Astrocyte of the cerebellum (primary cell): Measurements from ENCODE around the gene GCLC.

ENCODE experiments used
- DNase-seq: peaks from one replicate; pipeline ENCODE4 v3.0.0-alpha.2; 2011; ENCODE audit warnings: low read depth
- H3K4me3 ChIP-seq: 2 replicates; pipeline ENCODE4 v1.5.1; 2011; ENCODE audit warnings: mild to moderate bottlenecking, low read depth, low read length, moderate library complexity
- in situ Hi-C: cut with HindIII; loops from 2 replicates; pipeline ENCODE4 v1.10.0; 2017; ENCODE audit warnings: low sequenced_read_pairs
- TF ChIP-seq, protein P1 (sequence below): IDR thresholded peaks from 2 replicates; pipeline ENCODE4 v1.5.1; 2012; ENCODE audit warnings: low read length, low read depth, moderate library complexity, mild to moderate bottlenecking; ENCODE audit errors: missing control alignments

The GCLC gene

DNA sequence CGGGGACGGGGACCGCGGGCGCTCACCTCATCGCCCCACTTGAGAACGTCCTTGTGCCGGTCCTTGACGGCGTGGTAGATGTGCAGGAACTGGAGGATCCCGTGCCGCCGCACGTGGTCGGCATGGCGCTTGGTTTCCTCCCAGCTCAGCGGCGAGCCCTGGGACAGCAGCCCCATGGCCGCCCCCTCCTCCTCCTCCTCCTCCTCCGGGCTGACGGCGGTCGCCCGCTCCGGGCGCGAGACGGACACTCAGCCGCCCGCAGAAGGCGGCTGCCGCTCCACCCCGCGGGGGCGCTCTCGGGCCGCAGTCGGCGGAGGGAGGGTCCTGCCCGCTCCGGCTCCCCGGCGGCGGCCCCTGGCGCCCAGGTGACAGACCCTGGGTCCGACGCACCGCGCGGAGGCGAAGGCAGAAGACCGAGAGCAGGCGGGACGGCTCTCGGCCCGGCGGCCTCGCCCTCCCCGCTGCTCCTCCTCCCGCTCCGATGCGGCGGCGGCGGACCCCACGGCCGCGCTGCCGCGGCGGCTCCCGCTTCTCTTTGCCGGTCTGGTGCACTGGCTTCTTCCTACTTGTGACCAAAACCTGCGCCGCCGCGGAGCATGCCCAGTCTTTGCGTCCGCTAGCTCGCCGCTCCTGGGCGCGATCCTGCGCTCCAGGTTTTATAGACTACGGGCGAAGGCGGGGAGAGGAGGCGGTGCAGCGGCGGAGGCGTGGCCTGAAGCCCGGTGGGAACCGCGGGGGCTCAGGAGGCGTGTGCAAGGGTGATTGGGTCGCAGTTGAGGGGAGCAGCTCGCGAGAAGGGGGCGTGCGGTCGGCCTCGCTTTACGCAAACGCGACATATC is at the start of gene GCLC:
Gene GCLC, minus strand, starts transcription at position 632 of the 839 bp plus-strand sequence. Its CDS starts 456 bp downstream, at position 176.
- in situ Hi-C loops, result no loop called here
- peak; percentile 88 for DNase-seq
- H3K4me3 ChIP-seq, result peak within 1 kb of the TSS; percentile 73
- TF ChIP-seq, protein P1, sequence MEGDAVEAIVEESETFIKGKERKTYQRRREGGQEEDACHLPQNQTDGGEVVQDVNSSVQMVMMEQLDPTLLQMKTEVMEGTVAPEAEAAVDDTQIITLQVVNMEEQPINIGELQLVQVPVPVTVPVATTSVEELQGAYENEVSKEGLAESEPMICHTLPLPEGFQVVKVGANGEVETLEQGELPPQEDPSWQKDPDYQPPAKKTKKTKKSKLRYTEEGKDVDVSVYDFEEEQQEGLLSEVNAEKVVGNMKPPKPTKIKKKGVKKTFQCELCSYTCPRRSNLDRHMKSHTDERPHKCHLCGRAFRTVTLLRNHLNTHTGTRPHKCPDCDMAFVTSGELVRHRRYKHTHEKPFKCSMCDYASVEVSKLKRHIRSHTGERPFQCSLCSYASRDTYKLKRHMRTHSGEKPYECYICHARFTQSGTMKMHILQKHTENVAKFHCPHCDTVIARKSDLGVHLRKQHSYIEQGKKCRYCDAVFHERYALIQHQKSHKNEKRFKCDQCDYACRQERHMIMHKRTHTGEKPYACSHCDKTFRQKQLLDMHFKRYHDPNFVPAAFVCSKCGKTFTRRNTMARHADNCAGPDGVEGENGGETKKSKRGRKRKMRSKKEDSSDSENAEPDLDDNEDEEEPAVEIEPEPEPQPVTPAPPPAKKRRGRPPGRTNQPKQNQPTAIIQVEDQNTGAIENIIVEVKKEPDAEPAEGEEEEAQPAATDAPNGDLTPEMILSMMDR, result peak; percentile 39

DNA sequence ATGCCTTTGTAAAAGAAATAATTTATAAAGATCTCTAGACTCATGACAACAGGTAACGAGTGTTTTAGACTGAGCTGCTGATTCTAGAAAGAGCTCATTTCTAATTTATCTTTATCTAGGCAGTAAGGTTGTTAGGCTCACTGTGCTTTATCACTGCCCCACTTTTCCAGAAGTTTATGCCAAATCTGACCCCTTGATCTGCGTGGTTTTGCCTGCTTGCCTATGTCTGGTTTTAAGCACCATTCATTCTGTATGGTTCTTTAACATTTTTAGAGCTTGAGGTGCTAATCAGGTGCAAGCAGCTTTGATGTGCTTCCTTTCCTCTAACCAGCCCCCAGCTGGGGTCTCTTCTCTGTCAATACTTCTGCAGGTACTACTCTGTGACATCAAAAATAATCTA is 49.7 kb upstream of the GCLC start:
- TF ChIP-seq, protein P1, result no peak
- H3K4me3 ChIP-seq, result no peak overlapping the region
- in situ Hi-C loops, result no loop called here
- DNase-seq, result no peak

GRCh38 chr6:53593001-53593488 is 48.1 kb upstream of the GCLC start:
- TF ChIP-seq, protein P1, result no peak
- in situ Hi-C loops, result no loop called here
- no peak overlapping the region for H3K4me3 ChIP-seq
- peak; percentile 73 for DNase-seq

DNA sequence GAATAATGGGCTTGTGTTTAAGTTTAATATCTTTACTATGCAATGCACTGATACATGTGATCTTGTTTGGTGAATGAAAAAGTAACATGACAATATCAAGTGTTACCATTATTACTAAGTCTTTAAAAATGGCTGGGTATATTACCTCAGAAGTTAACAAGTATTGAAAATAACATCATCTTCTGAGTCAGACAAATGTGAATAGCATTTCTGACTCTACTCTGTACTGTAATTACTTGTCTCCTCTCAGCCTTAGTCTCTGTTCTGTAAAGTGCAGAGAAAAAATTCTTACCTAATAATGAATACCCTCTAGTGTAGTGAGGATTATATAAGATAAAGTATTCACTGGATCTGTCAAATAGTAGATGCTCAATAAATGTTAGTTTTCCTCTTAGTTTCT is 47.0 kb upstream of the GCLC start:
- in situ Hi-C loops, result no loop called here
- no peak overlapping the region for H3K4me3 ChIP-seq
- DNase-seq, result no peak
- TF ChIP-seq, protein P1, result no peak

GRCh38 chr6:53588816-53589509 is 44.1 kb upstream of the GCLC start:
- TF ChIP-seq, protein P1, result no peak
- no peak for DNase-seq
- in situ Hi-C loops, result no loop called here
- H3K4me3 ChIP-seq, result no peak overlapping the region

DNA sequence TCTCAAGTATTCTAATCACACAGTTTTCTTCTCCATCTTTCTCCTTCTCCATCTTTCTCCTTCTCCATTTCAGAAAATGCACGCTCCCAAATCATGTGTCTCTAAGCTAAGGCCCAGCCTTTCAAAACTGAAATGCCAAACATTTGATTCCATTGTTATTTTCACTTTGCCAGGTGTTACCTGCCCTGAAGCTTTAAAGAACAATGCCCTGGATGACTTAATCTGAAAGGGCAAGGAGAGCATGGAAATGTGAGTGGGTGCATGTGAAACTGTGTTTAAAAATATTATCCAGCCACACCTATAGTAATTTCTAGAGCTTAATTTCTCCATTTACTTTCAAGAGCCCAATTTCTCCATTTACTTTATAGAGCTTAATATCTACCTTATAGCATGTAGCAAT is 42.4 kb upstream of the GCLC start:
- DNase-seq, result no peak
- no peak overlapping the region for H3K4me3 ChIP-seq
- TF ChIP-seq, protein P1, result no peak
- in situ Hi-C loops, result no loop called here
